Measurements from ENCODE around the gene DHX16. TPM values are rescaled to one million over a fixed set of nuclear protein-coding genes. Genes with fewer than 3 reads are reported as not detected.

DHX16 gene
- total RNA-seq, 4 donors from 2014 or later = 25.0 to 37.0 (median 32.9) TPM

GRCh38 chr6:30711758-30712380 is 39.1 kb upstream of the DHX16 start:
- TF ChIP-seq CTCF (IDR thresholded peaks at IDR 0.05) (no peak), POLR2A (IDR thresholded peaks at IDR 0.05) (no peak)
- intact Hi-C loops (cut with DNase I; ENCODE audit: low total_unique reads) = no loop called here
- no peak overlapping the region for H3K4me3 ChIP-seq (ENCODE audit: low read depth, poor library complexity, severe bottlenecking)
- no peak for DNase-seq (ENCODE audit: low spot score in 2 of 2)
- 85 to 93% methylated on average over 1 of the region's 1 CpG for WGBS, 2 donors

GRCh38 chr6:30709101-30709868 is 36.5 kb upstream of the DHX16 start:
- H3K4me3 ChIP-seq (ENCODE audit: low read depth, poor library complexity, severe bottlenecking) = no peak overlapping the region
- 97 to 100% methylated on average over 2 of the region's 2 CpGs for WGBS, 2 donors
- DNase-seq (ENCODE audit: low spot score in 2 of 2) = no peak
- TF ChIP-seq POLR2A (IDR thresholded peaks at IDR 0.05) (no peak), CTCF (IDR thresholded peaks at IDR 0.05) (no peak)
- intact Hi-C loops (cut with DNase I; ENCODE audit: low total_unique reads) = no loop called here

- WGBS, 2 donors = 72 to 78% methylated on average over 6 of the region's 6 CpGs
- no peak for TF ChIP-seq CTCF (IDR thresholded peaks at IDR 0.05)
- TF ChIP-seq POLR2A (IDR thresholded peaks at IDR 0.05) = no peak
- intact Hi-C loops (cut with DNase I; ENCODE audit: low total_unique reads) = no loop called here
- no peak for DNase-seq (ENCODE audit: low spot score in 2 of 2)
- H3K4me3 ChIP-seq (ENCODE audit: low read depth, poor library complexity, severe bottlenecking) = no peak overlapping the region
Observed at GRCh38 chr6:30707281-30707850, 34.6 kb upstream of the DHX16 start.

- intact Hi-C loops (cut with DNase I; ENCODE audit: low total_unique reads) = no loop called here
- WGBS, 2 donors = 85 to 92% methylated on average over 4 of the region's 4 CpGs
- TF ChIP-seq CTCF (IDR thresholded peaks at IDR 0.05) (no peak), POLR2A (IDR thresholded peaks at IDR 0.05) (no peak)
- no peak overlapping the region for H3K4me3 ChIP-seq (ENCODE audit: low read depth, poor library complexity, severe bottlenecking)
- no peak for DNase-seq (ENCODE audit: low spot score in 2 of 2)
Observed at GRCh38 chr6:30705620-30706019, 32.8 kb upstream of the DHX16 start.

- intact Hi-C loops (cut with DNase I; ENCODE audit: low total_unique reads) = no loop called here
- WGBS, 2 donors = 96 to 97% methylated on average over 4 of the region's 4 CpGs
- no peak overlapping the region for H3K4me3 ChIP-seq (ENCODE audit: low read depth, poor library complexity, severe bottlenecking)
- TF ChIP-seq CTCF (IDR thresholded peaks at IDR 0.05) (no peak), POLR2A (IDR thresholded peaks at IDR 0.05) (no peak)
- no peak for DNase-seq (ENCODE audit: low spot score in 2 of 2)
Observed at GRCh38 chr6:30703821-30704220, 31.0 kb upstream of the DHX16 start.

Data from lower leg skin (tissue), 4 donors.